Effector CD4-positive, alpha-beta T cell (primary cell): Measurements from ENCODE around the gene TIA1.
"Not testable (repeated sequence)": the region's sequence is repeated elsewhere in the genome, so short reads cannot be mapped to it uniquely, and the experiment has no call there.

Experiments used
- DNase-seq: peaks from one replicate; pipeline ENCODE4 v3.0.0-alpha.2; 2020

The TIA1 gene

GRCh38 chr2:70214953-70215549 is 33.4 kb downstream of the TIA1 start:
- no peak for DNase-seq

GRCh38 chr2:70214365-70214764 is 34.1 kb downstream of the TIA1 start:
- no peak for DNase-seq

- no peak for DNase-seq
Measured at GRCh38 chr2:70212298-70212932, 36.0 kb downstream of the TIA1 start.

- DNase-seq = no peak
Measured at GRCh38 chr2:70211595-70211994, 36.8 kb downstream of the TIA1 start.

GRCh38 chr2:70204452-70204851 is 44.0 kb downstream of the TIA1 start:
- no peak for DNase-seq

GRCh38 chr2:70203086-70203485 is 45.3 kb downstream of the TIA1 start:
- DNase-seq = no peak

GRCh38 chr2:70202236-70202806 is 46.1 kb downstream of the TIA1 start:
- no peak for DNase-seq

- no peak for DNase-seq
Measured at GRCh38 chr2:70201831-70202230, 46.6 kb downstream of the TIA1 start.

- DNase-seq = no peak
Measured at GRCh38 chr2:70201225-70201768, 47.1 kb downstream of the TIA1 start.

- DNase-seq = no peak
Measured at GRCh38 chr2:70199320-70199864, 49.0 kb downstream of the TIA1 start.

- DNase-seq = no peak
Measured at GRCh38 chr2:70192516-70192915, 55.9 kb downstream of the TIA1 start.

GRCh38 chr2:70191244-70191735 is 57.1 kb downstream of the TIA1 start:
- DNase-seq = no peak

GRCh38 chr2:70190418-70191243 is 57.8 kb downstream of the TIA1 start, which contains the start of gene C2orf42:
Gene C2orf42, minus strand, starts transcription at chr2:70191019. Its CDS starts 9,034 bp downstream, at chr2:70181985.
- DNase-seq = peak; percentile 92

- DNase-seq = no peak
Measured at GRCh38 chr2:70188460-70188859, 60.0 kb downstream of the TIA1 start.

- DNase-seq = not testable (repeated sequence)
Measured at GRCh38 chr2:70187170-70187569, 61.3 kb downstream of the TIA1 start.

GRCh38 chr2:70182689-70183088 is 65.7 kb downstream of the TIA1 start:
- no peak for DNase-seq

GRCh38 chr2:70181363-70181956 is 67.0 kb downstream of the TIA1 start:
- no peak for DNase-seq

GRCh38 chr2:70173520-70173919 is 74.9 kb downstream of the TIA1 start:
- no peak for DNase-seq

- not testable (repeated sequence) for DNase-seq
Measured at GRCh38 chr2:70169654-70170245, 78.7 kb downstream of the TIA1 start.

- DNase-seq = no peak
Measured at GRCh38 chr2:70161069-70161534, 87.3 kb downstream of the TIA1 start.

GRCh38 chr2:70160545-70160944 is 87.9 kb downstream of the TIA1 start:
- no peak for DNase-seq
